ENCODE results near the gene PLA2G4E. TPM values are rescaled to one million over a fixed set of nuclear protein-coding genes. Genes with fewer than 3 reads are reported as not detected.

The PLA2G4E gene, protein sequence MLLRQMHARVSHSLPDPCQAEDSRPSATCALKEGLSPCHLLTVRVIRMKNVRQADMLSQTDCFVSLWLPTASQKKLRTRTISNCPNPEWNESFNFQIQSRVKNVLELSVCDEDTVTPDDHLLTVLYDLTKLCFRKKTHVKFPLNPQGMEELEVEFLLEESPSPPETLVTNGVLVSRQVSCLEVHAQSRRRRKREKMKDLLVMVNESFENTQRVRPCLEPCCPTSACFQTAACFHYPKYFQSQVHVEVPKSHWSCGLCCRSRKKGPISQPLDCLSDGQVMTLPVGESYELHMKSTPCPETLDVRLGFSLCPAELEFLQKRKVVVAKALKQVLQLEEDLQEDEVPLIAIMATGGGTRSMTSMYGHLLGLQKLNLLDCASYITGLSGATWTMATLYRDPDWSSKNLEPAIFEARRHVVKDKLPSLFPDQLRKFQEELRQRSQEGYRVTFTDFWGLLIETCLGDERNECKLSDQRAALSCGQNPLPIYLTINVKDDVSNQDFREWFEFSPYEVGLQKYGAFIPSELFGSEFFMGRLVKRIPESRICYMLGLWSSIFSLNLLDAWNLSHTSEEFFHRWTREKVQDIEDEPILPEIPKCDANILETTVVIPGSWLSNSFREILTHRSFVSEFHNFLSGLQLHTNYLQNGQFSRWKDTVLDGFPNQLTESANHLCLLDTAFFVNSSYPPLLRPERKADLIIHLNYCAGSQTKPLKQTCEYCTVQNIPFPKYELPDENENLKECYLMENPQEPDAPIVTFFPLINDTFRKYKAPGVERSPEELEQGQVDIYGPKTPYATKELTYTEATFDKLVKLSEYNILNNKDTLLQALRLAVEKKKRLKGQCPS
- not detected for polyA plus RNA-seq

DNA sequence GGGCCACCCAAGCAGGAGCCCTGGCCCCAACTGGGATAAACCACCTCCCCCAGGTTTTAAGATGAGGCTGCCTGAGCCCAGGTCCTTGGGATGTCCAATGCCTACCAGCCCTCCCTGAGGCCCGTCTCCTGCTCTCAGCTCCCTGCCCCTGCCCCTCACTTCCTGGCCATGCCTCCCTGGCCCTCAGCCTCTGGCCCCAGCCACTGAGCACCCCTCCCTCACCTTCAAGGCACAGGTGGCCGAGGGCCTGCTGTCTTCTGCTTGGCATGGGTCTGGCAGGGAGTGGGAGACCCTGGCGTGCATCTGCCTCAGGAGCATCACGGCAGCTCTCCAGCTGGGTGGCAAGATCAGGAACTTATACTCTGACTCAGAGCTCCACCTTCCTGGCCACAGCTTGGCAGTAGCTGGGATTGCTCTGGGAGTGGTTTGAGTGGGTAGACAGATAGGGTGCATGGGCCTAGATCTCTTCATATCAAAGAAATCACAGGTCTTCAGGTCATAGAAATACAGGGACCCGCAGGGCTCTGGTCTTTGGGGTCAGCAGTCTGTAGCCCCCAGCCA is at the start of gene PLA2G4E:
Gene PLA2G4E (minus strand): TSS at position 330 of the 561 bp plus-strand sequence. CDS start 12 bp downstream, at position 318.
- WGBS, 3 donors: 89 to 96% (median 92%) methylated on average over 5 of the region's 5 CpGs
- no peak within 1 kb of the TSS for H3K27ac ChIP-seq (ENCODE audit: low read depth, low read length)

DNA sequence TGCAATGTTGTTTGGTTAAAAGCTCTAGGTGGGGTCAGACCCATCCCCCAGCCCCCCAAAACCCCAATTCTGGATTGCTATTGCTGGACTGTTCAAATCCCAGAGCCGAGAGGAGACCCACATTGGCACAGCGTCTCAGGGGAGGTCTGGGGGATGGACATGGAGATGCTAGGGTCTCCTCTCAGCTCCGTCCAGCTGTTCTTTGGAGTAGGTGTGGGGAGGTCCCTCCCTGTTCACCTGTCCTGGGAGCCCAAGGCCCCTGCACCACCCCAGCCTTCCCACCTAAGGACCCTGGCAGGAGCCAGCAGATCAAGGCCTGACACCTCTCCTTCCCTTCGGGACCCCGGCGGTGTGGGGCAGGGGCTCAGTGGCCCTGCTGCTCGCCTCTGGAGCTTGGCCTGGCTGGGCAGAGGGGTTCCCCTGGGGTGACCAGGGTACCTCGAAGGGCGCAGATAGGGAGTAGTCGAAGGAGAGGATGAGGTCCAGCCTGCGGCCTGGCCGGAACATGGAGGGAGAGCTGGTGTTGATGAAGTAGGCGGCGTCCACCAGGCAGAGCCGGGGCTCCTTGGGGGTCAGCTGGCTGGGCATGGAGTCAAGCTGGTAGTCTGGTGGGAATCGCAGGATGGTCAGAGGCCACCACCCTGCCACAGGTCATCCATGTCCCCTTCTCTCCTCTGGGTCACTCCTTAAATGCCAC is 49.6 kb upstream of the PLA2G4E start:
- no peak overlapping the region for H3K27ac ChIP-seq (ENCODE audit: low read depth, low read length)
- WGBS, 3 donors: 87 to 97% (median 93%) methylated on average over 15 to 16 of the region's 16 CpGs

DNA sequence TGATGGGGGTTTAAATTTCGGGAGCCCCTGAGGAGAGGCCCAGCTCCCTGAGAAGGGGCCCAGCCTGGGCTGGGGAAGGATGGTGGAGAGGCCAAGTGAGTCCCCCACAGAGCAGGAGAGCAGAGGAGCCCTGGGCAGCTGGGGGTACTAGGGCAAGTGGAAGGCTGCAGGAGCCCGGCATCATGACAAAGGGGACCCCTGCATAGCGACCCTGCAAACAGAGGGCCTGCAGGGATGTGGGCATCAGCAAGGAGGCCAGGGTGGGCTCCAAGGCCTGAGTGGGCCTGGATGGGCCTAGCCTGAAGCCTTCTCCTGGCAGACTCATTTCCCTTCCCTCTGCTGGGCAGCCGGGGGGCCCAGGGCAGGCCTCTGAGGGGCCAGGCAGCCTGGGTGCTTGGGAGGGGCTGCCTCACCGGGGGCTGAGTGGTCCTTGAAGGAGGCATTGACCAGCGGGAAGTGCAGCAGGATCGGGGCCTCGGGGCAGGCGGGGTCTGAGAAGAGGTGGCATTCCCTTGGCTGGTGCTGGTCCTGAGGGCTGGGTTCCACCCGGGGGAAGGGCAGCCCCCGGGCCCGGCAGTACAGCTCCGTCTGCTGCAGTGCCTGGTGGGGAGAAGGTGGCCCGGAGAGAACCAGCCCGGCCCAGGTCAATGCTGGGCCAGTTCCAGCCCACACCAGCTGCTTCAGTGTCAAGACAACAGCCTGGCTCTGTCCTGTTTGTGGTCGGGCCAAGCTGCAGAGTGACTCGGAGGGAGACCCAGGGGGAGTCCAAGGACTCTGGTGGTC is 48.8 kb upstream of the PLA2G4E start:
- no peak overlapping the region for H3K27ac ChIP-seq (ENCODE audit: low read depth, low read length)
- WGBS, 3 donors: 79 to 86% (median 79%) methylated on average over 16 to 17 of the region's 17 CpGs

DNA sequence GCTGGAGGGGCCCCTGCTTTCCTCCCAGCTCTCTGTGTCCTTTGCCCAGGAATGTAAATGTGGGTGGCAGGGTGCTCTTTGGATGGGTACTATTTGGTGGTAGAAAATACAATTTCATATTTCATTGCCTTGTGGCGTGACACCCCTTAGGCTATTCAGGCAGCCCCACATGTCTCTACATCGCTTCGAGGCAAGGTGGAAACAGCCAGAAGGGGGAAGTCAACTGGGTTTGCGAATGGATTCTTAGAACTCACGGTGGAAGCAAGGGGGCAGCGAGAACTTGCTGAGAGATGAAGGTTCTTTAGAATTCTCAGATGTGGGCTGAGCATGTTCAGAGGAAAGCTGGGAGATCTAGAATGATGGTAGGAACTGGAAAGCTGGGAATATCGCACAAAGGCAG is 48.2 kb upstream of the PLA2G4E start:
- WGBS, 3 donors: 83 to 97% (median 85%) methylated on average over 7 of the region's 7 CpGs
- H3K27ac ChIP-seq (ENCODE audit: low read depth, low read length): no peak overlapping the region

DNA sequence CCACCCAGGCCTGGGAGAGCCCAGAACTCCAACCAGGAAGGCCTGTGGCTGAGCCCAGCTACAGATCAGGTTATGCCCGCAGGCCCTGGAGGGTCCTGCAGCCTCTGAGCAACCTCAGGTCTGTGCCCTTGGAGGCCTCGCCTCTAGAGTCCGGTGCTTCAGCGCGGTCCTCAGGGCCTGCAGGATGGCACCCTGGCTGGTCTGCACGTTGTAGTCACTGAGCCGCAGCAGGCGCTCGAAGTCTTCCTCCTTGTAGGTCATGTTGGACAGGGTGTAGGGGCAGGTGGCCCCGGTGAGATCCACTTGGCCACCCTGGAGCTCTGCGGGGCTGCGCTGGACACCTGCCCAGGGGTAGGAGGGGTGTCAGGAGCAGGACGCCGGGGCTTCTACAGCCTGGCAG is 47.8 kb upstream of the PLA2G4E start:
- H3K27ac ChIP-seq (ENCODE audit: low read depth, low read length): no peak overlapping the region
- 90 to 96% (median 93%) methylated on average over 14 of the region's 14 CpGs for WGBS, 3 donors

DNA sequence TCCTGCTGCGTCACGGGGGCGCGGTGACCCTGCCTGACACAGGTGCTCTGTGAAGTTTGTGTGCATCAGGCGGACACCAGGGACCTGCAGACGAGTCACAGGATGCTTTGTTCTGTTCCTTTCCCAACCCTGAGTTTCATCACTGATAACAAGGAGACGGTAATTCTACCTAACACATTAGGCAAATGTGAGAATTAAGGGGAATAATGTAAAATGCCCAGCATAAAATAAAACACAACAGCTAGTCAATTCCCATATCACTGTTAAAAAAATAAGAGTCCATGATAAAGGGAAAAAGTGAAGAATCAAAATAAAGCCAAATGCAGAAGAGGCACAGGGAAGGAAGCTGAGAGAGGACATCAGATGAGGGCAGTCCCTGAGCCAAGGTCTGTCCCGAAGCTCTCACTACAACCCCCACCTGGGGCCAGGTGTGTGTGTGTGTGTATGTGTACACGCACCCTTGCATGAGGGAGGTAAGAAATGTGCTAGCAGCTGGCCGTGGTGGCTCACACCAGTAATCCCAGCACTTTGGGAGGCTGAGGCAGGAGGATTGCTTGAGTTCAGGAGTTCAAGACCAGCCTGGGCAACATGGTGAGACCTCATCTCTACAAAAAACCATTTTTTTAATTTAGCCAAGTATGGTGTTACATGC is 46.0 kb upstream of the PLA2G4E start:
- 29 to 43% (median 40%) methylated on average over 10 of the region's 10 CpGs for WGBS, 3 donors
- H3K27ac ChIP-seq (ENCODE audit: low read depth, low read length): no peak overlapping the region

DNA sequence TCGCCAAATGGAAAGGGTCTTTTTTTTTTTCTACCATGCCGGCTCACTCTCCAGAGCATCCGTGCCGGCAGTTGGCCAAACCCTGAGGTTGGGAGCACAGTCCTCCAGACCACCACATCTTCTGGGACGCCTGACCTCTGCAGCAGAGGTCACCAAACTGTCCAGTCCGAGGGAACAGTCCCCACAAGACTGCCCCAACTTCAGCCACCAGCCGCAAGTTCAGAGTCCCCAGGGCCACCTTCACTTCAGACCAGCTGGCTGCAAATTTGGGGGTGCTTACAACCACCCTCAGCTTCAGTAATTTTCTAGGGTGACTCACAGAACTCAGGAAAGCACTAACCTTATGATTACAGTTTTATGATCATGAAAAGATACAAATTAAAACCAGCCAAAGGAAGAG is 44.6 kb upstream of the PLA2G4E start:
- whole genome bisulfite sequencing, 3 donors: 46 to 48% (median 46%) methylated on average over 7 of the region's 7 CpGs
- no peak overlapping the region for H3K27ac ChIP-seq (ENCODE audit: low read depth, low read length)

DNA sequence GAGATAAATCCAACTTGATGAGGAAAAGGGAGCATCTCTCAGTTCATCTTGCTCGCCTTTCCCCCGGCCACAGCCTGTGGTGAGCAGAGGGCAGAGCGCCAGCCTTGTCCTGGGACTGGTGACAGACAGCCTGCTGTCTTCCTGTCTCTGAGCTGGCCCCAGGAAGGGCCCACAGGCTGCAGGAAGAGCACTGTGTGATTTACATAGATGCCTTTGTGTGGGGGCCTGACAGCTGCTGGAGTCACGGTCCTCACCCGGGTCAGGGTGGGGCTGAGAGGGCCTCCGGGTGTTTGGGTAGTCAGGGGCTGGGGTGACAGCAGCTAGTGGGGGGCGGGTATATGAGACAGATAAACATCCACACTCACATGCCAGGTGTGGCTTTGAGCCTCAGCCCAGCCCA is 44.2 kb upstream of the PLA2G4E start:
- 17 to 40% (median 18%) methylated on average over 7 of the region's 7 CpGs for WGBS, 3 donors
- no peak overlapping the region for H3K27ac ChIP-seq (ENCODE audit: low read depth, low read length)

DNA sequence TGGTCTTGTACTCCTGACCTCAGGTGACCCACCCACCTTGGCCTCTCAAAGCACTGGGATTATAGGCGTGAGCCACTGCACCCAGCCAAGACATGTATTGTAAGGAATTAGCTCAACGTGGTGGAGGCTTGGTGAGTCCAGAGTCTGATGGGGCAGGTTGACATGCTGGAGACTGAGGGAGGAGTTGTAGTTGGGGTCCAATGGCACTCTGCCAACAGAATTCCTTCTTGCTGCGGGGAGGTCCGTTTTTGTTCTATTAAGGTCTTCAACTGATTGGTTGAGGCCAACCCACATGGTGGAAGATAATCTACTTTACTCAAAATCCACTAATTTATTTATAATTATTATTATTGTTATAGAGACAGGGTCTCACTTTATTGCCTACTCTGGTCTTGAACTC is 43.4 kb upstream of the PLA2G4E start:
- no peak overlapping the region for H3K27ac ChIP-seq (ENCODE audit: low read depth, low read length)
- 72 to 89% (median 79%) methylated on average over 4 of the region's 4 CpGs for WGBS, 3 donors

DNA sequence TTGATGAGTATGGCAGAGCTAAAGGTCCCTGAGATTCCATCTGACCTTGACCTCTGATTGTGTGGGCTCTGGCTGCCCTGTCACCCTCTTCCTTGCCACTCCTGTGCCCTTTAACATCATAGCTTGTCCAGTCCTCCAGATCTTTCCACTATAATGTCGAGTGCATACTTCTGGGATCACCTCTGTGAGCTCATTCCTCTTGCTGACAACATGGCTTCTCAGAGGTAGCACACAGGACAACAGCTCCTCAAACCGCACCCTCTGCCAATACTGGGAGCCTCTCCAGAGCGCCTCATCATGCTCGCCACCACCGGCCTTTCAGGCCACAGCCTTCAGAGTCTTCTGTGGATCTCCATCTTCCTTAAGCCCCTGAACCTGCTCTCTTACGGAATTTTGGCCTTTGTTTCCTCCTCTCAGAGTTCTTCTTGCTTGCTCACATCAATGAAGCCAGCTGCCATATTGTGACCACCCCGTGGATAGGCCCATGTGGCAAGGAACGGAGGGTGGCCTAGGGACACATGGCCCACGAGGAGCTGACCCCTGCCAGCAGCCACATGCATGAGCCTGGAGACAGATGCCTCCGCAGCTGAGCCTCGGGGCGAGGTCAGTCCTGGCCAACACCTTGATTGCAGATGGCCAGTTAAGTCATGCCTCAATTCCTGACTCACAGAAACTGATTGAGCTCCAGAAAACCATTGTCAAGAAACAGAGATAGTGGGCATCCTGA is 42.4 kb upstream of the PLA2G4E start:
- H3K27ac ChIP-seq (ENCODE audit: low read depth, low read length): no peak overlapping the region
- 90 to 94% (median 94%) methylated on average over 12 of the region's 12 CpGs for WGBS, 3 donors

DNA sequence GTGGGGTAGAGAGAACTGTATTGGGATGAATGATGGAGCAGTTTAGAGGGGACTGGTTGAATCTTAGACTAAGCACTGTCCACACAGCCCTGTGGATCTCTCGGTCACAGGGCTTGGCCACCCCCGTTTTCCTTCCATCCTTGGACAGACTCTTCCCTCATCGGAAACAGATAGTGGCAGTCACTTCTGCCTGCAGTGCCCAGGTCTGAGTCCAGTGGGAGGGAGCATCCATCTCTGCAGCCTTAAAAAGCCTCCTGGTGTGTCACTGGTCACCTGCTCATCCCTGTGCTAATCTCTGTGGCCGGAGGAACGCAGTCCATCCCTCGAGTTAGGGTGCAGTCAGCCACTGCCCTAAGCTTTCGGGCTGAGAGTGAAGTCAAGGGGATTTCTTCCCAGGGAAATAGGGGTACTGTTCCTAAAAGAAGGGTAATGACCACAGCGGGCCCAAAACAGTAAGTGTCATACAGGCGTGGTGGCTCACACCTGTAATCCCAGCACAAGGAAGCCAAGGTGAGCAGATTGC is 41.5 kb upstream of the PLA2G4E start:
- WGBS, 3 donors: 92 to 96% (median 95%) methylated on average over 9 of the region's 9 CpGs
- H3K27ac ChIP-seq (ENCODE audit: low read depth, low read length): no peak overlapping the region

DNA sequence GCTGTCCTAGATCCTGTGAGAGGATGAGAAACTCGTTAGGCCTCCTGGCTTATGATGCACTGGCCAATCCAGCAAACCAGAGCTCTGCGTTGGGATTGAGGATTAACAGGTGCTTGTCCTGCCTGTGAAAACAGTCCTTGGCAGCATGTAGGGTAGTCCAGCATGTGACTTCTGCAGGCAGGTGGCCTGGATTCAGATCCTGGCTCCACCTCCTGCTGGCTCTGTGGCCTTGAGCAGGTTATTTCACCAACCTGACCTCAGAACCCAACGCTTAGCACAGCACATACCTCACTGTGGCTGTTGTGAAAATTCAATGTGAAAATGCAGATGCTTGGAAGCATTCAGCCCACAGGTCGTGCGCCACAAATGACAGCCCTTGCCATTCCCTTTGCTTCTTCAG is 40.0 kb upstream of the PLA2G4E start:
- no peak overlapping the region for H3K27ac ChIP-seq (ENCODE audit: low read depth, low read length)
- WGBS, 3 donors: 29 to 85% (median 84%) methylated on average over 5 of the region's 5 CpGs

DNA sequence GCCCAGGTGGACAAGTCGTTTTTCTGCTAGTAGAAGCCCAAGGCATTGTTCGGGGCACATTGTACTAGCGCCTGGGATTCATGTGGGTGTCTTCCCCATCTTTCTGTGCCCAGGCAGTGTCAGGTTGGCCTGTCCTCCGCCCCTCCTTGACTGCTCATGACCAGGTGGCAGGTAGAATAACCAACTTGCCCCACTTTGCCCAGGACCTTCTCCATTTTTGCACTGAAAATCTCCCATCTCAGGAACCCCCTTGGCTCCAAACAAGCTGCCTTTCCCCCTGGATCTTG is 39.6 kb upstream of the PLA2G4E start:
- 78 to 86% (median 86%) methylated on average over 4 of the region's 4 CpGs for WGBS, 3 donors
- no peak overlapping the region for H3K27ac ChIP-seq (ENCODE audit: low read depth, low read length)

DNA sequence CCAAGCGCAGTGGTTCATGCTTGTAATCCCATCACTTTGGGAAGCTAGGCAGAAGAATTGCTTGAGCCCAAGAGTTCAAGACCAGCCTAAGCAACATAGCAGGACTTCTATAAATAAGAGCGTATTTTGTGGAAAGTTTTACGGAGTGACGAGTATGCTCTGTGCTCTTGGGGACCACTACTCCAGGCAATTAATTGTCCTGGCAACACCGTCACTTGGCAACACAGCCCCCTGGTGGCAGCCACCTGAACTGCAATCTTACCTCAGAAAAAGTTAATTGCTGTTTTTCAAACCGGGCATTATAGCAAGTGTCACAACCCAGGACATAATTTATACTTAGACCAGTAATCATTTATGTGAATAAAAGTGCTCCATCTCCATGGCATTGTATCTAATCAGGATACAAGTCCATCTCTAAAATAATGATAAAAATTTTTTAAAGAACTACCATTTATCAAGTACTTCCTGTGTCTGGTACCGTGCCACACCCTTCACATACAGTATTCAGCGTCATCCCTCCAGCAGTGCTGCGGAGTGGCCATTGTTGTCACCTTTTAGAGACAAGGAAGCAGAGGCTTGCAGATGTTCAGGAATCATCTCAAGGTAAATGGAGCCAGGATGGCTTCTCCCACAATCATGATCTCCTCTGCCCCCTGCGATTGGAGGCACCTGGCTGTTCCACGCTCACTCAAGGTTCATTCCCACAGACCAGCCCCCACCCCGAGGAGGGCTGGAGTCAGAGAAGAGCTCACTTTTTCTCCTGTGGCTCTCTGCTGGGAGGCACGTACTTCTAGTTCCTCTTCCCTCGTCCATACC is 39.0 kb upstream of the PLA2G4E start:
- H3K27ac ChIP-seq (ENCODE audit: low read depth, low read length): no peak overlapping the region
- 37 to 43% (median 39%) methylated on average over 14 of the region's 14 CpGs for WGBS, 3 donors

DNA sequence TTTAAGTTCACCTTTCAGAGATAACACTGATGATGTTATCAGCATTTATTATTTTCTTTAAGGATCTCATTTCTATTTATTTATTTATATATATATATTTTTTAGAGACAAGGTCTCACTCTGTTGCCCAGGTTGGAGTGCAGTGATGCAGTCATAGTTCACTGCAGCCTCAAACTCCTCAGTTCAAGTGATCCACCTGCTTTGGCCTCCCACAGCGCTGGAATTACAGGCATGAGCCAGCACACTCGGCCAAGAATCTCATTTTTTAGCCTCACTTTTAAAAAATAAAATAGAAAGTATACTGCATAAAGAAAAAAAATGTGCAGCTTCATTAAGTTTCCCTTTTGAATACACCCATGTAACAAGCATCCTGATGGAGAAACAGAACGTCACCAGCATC is 37.9 kb upstream of the PLA2G4E start:
- WGBS, 3 donors: 59 to 70% (median 61%) methylated on average over 3 of the region's 3 CpGs
- no peak overlapping the region for H3K27ac ChIP-seq (ENCODE audit: low read depth, low read length)

Data from adipose tissue (tissue), 3 donors.